Measurements from ENCODE around the gene FOXG1. TPM values are rescaled to one million over a fixed set of nuclear protein-coding genes. Genes with fewer than 3 reads are reported as not detected.

FOXG1 gene
- total and polyA plus RNA-seq, 2 donors (not counting 3 experiments of a cell fraction or from before 2014, with no cell fraction given), result not detected

- H3K4me2 ChIP-seq (ENCODE audit: insufficient read depth, low read length), result no peak overlapping the region
- ChIA-PET POLR2A (no interaction called here), CTCF (interaction anchor here (0.6 to 3.3 kb wide), 40 partner anchors 8 to 1748 kb away, joined by 3 to 97 read pairs (median 5); partner anchors contain the start of gene FOXG1)
- no peaks in the 10 kb centered on the region for H3K79me2 ChIP-seq (ENCODE audit: control insufficient read depth, insufficient read depth, low read length)
- intact Hi-C loops (cut with micrococcal nuclease) (loop anchor here (1.0 to 5.0 kb wide), 2 partner anchors 688 to 763 kb away; no protein-coding TSS in a partner anchor), dilution Hi-C loops (cut with MboI; ENCODE audit: extremely low pct_ligation_motif_present, low sequenced_read_pairs) (no loop called here)
- no peak for TF ChIP-seq JUN (IDR thresholded peaks at IDR 0.05; ENCODE audit: borderline replicate concordance, insufficient read depth, insufficient read length, low read depth)
- peak; percentile 95 for TF ChIP-seq EZH2 (IDR thresholded peaks at IDR 0.05; ENCODE audit: borderline replicate concordance, low read depth, low read length, severe bottlenecking)
- peak; percentile 23 to 36 for TF ChIP-seq CTCF (IDR thresholded peaks at IDR 0.05; ENCODE audit: extremely low read depth in 1 of 2, insufficient read depth in 1 of 2, low read depth in 1 of 2, low read length in 2 of 2)
- TF ChIP-seq POLR2A (IDR thresholded peaks at IDR 0.05; ENCODE audit: low read depth, low read length), result no peak
- no peak for TF ChIP-seq MAX (IDR thresholded peaks at IDR 0.05; ENCODE audit: insufficient read depth, insufficient read length)
- no peak for TF ChIP-seq MYC (IDR thresholded peaks at IDR 0.05; ENCODE audit: low read depth, low read length)
- TF ChIP-seq POLR2AphosphoS5 (IDR thresholded peaks at IDR 0.05; ENCODE audit: insufficient read depth, low read depth, low read length), result no peak
- no peak for TF ChIP-seq GATA2 (IDR thresholded peaks at IDR 0.05; ENCODE audit: insufficient read depth, insufficient read length, low read depth, low read length)
- no peak for TF ChIP-seq FOS (IDR thresholded peaks at IDR 0.05; ENCODE audit: borderline replicate concordance, insufficient read depth, low read length)
- DNase-seq (ENCODE audit: low read depth, low spot score) (no peak), FAIRE-seq (no peak)
- H3K9ac ChIP-seq (replicated peaks; ENCODE audit: extremely low read depth, insufficient read depth, low read length), result no peak overlapping the region
- no TSS peak for BruUV-seq (replicated peaks)
- no peaks in the 10 kb centered on the region for H3K4me1 ChIP-seq (ENCODE audit: control insufficient read depth, extremely low read depth, insufficient read depth, low read length)
- H3K36me3 ChIP-seq (ENCODE audit: control insufficient read depth in 2 of 2, extremely low read depth in 1 of 2, insufficient read depth in 2 of 2, low read length in 2 of 2), result no peaks in the 10 kb centered on the region
- no peak overlapping the region for H2AFZ ChIP-seq (ENCODE audit: low read depth, low read length)
- H3K9me3 ChIP-seq (replicated peaks; ENCODE audit: control insufficient read depth, insufficient read depth, low read length), result no peaks in the 10 kb centered on the region
- H3K9me1 ChIP-seq (replicated peaks; ENCODE audit: control insufficient read depth, extremely low read depth, insufficient read depth, low read length), result no peaks in the 10 kb centered on the region
- no peaks in the 10 kb centered on the region for H4K20me1 ChIP-seq (replicated peaks; ENCODE audit: control insufficient read depth, extremely low read depth, insufficient read depth, low read length)
- H3K4me3 ChIP-seq (replicated peaks in 1 of 3; ENCODE audit: insufficient read depth in 1 of 3, low read depth in 1 of 3, low read length in 3 of 3), result no peak overlapping the region
- H3K27me3 ChIP-seq (ENCODE audit: control insufficient read depth in 2 of 2, insufficient read depth in 2 of 2, low read length in 2 of 2), result peaks cover 49 to 100% of the 10 kb centered on the region in 2 experiments
- H3K27ac ChIP-seq (ENCODE audit: insufficient read depth, low read depth, low read length), result no peak overlapping the region
Measured at GRCh38 chr14:28773861-28774691, 7.5 kb downstream of the FOXG1 start.

Measured in endothelial cell of umbilical vein (primary cell).